CD4-positive, alpha-beta T cell (primary cell): ENCODE data around the gene S100A13. TPM values are rescaled to one million over a fixed set of nuclear protein-coding genes. Genes with fewer than 3 reads are reported as not detected.

Source experiments
- ATAC-seq: fragments of 200-7000 bp; cut with Tn5 transposase; one replicate; pipeline ENCODE4 v1.10.0; 2022; ENCODE audit warnings: mild to moderate bottlenecking; ENCODE audit not compliant: poor library complexity
- CTCF ChIA-PET: fragments of 350-600 bp; sonication (Branson Sonifier 250); formaldehyde crosslinking; loops from one replicate; lab custom pipeline; 2021; ENCODE audit warnings: antibody characterized with exemption, inconsistent platforms; lab: Charles Lee
- POLR2A ChIA-PET: fragments of 350-600 bp; sonication (Branson Sonifier 250); formaldehyde crosslinking; loops from one replicate; lab custom pipeline; 2021; ENCODE audit warnings: antibody characterized with exemption, inconsistent platforms; lab: Charles Lee
- DNase-seq, 14 experiments: peaks; one replicate each; pipeline ENCODE4 v3.0.0-alpha.2; 2013 to 2020; ENCODE audit warnings: mixed read lengths in 2 of 14
- H3K27ac ChIP-seq, 2 donors: one replicate each; pipeline versions ENCODE4 v1.5.1 to v1.7.0; 2013; ENCODE audit warnings: low read length in 2 of 2, low read depth in 1 of 2, mild to moderate bottlenecking in 1 of 2
- H3K27me3 ChIP-seq, 2 experiments: 1 replicate in 1 of 2; 2 replicates in 1 of 2; pipeline versions ENCODE4 v1.6.1 to v1.7.0; 2013; ENCODE audit warnings: low read length in 2 of 2, control low read depth in 1 of 2, mild to moderate bottlenecking in 1 of 2, moderate library complexity in 1 of 2; ENCODE audit not compliant: insufficient read depth in 2 of 2, control insufficient read depth in 1 of 2
- H3K36me3 ChIP-seq: one replicate; pipeline ENCODE4 v1.6.1; 2013; ENCODE audit warnings: low read length, control low read depth; ENCODE audit not compliant: insufficient read depth
- H3K4me1 ChIP-seq: one replicate; pipeline ENCODE4 v1.6.1; 2013; ENCODE audit warnings: low read length, control low read depth; ENCODE audit not compliant: insufficient read depth
- H3K4me3 ChIP-seq: one replicate; pipeline ENCODE4 v1.5.1; 2013; ENCODE audit warnings: mild to moderate bottlenecking, low read length, moderate library complexity
- H3K9me3 ChIP-seq, 2 experiments: 1 replicate in 1 of 2; 2 replicates in 1 of 2; pipeline versions ENCODE4 v1.6.1 to v1.7.0; 2013; ENCODE audit warnings: low read length in 2 of 2, mild to moderate bottlenecking in 2 of 2, control low read depth in 1 of 2, moderate library complexity in 1 of 2; ENCODE audit not compliant: control insufficient read depth in 1 of 2, insufficient read depth in 1 of 2
- H3K27ac Mint-ChIP-seq: one replicate; pipeline ENCODE4 v1.8.0; 2020; ENCODE audit warnings: mixed read lengths
- H3K27me3 Mint-ChIP-seq: one replicate; pipeline ENCODE4 v1.8.0; 2021; ENCODE audit warnings: mixed read lengths
- H3K36me3 Mint-ChIP-seq: one replicate; pipeline ENCODE4 v1.8.0; 2021; ENCODE audit warnings: low read depth, mixed read lengths
- H3K4me1 Mint-ChIP-seq: one replicate; pipeline ENCODE4 v1.8.0; 2021; ENCODE audit warnings: low read depth, mixed read lengths
- H3K4me3 Mint-ChIP-seq: one replicate; pipeline ENCODE4 v1.8.0; 2020; ENCODE audit warnings: mild to moderate bottlenecking, mixed read lengths
- H3K9me3 Mint-ChIP-seq: one replicate; pipeline ENCODE4 v1.8.0; 2020; ENCODE audit warnings: mixed read lengths
- CTCF ChIP-seq: fragments of 200-600 bp; IDR thresholded peaks from one replicate; pipeline ENCODE4 v1.8.0; 2022; ENCODE audit warnings: antibody characterized with exemption, mild to moderate bottlenecking
- intact Hi-C, 2 experiments: fragments of 100-400 bp; cut with DNase I in 1 of 2; cut with micrococcal nuclease in 1 of 2; formaldehyde crosslinking; loops; one replicate each; pipeline versions ENCODE4 v1.15.1 to v1.9.0; 2023 to 2025; cut with DNase I, micrococcal nuclease
- total RNA-seq, 174 experiments: library from RNA in 2 of 174; stranded (reverse) in 2 of 174; gene quantifications; one replicate each; pipeline ENCODE4 v1.2.3 and lab custom pipeline; 2021 to 2026

S100A13 gene
- total RNA-seq, 2 experiments from 2014 or later: 2.1 to 2.8 TPM

- no peak within 1 kb of the TSS for H3K4me3 ChIP-seq
- H3K4me1 Mint-ChIP-seq: no peaks in the 10 kb centered on the region
- H3K27ac Mint-ChIP-seq: no peak within 1 kb of the TSS
- H3K27me3 ChIP-seq: no peaks in the 10 kb centered on the region
- no peak for TF ChIP-seq CTCF
- H3K36me3 Mint-ChIP-seq: no peaks in the 10 kb centered on the region
- intact Hi-C loops: no loop called here
- no peaks in the 10 kb centered on the region for H3K36me3 ChIP-seq
- no peak for ATAC-seq
- POLR2A ChIA-PET: no interaction called here
- no peak for DNase-seq
- H3K4me3 Mint-ChIP-seq: no peak within 1 kb of the TSS
- no peaks in the 10 kb centered on the region for H3K9me3 Mint-ChIP-seq
- no peaks in the 10 kb centered on the region for H3K9me3 ChIP-seq
- H3K27ac ChIP-seq: no peak within 1 kb of the TSS
- CTCF ChIA-PET: interaction anchor here (1.4 kb wide), 1 partner anchor 10 kb away, joined by 3 read pairs; no protein-coding TSS in a partner anchor
- peaks cover 6% of the 10 kb centered on the region for H3K4me1 ChIP-seq
- H3K27me3 Mint-ChIP-seq: no peaks in the 10 kb centered on the region
These were observed 666 bp upstream of the S100A13 start, which contains the start of gene S100A1 for GRCh38 chr1:153627715-153628626. Gene S100A1 (plus strand): TSS chr1:153628434. CDS start chr1:153630522, 2,088 bp downstream.

GRCh38 chr1:153626477-153626903, 815 bp downstream of the S100A13 start:
- Histone ChIP-seq H3K4me1 (peaks cover 6% of the 10 kb centered on the region), H3K9me3 (no peaks in the 10 kb centered on the region), H3K27ac (no peak overlapping the region), H3K27me3 (no peaks in the 10 kb centered on the region), H3K4me3 (no peak overlapping the region), H3K36me3 (no peaks in the 10 kb centered on the region)
- H3K4me3 Mint-ChIP-seq: no peak overlapping the region
- no peaks in the 10 kb centered on the region for H3K27me3 Mint-ChIP-seq
- H3K4me1 Mint-ChIP-seq: no peaks in the 10 kb centered on the region
- no peaks in the 10 kb centered on the region for H3K36me3 Mint-ChIP-seq
- intact Hi-C loops: no loop called here
- H3K27ac Mint-ChIP-seq: no peak overlapping the region
- ATAC-seq (no peak), DNase-seq (no peak)
- no peaks in the 10 kb centered on the region for H3K9me3 Mint-ChIP-seq
- TF ChIP-seq CTCF: no peak
- ChIA-PET CTCF (interaction anchor here (1.1 to 1.4 kb wide), 2 partner anchors 9 to 12 kb away, joined by 3 read pairs; no protein-coding TSS in a partner anchor), POLR2A (no interaction called here)

- no peak overlapping the region for H3K27ac ChIP-seq
- Mint-ChIP-seq H3K4me3 (no peak overlapping the region), H3K9me3 (no peaks in the 10 kb centered on the region), H3K27me3 (no peaks in the 10 kb centered on the region), H3K27ac (no peak overlapping the region), H3K4me1 (no peaks in the 10 kb centered on the region), H3K36me3 (no peaks in the 10 kb centered on the region)
- DNase-seq: no peak
- no peak for TF ChIP-seq CTCF
- intact Hi-C loops: no loop called here
- no peak overlapping the region for H3K4me3 ChIP-seq
- H3K36me3 ChIP-seq: no peaks in the 10 kb centered on the region
- no peak for ATAC-seq
- CTCF ChIA-PET: no interaction called here
- H3K27me3 ChIP-seq: no peaks in the 10 kb centered on the region
- POLR2A ChIA-PET: interaction anchor here (1.0 kb wide), 1 partner anchor 9 kb away, joined by 4 read pairs; the partner anchor contains the start of gene CHTOP
- no peaks in the 10 kb centered on the region for H3K9me3 ChIP-seq
- H3K4me1 ChIP-seq: peaks cover 6% of the 10 kb centered on the region
These were observed 2.2 kb downstream of the S100A13 start for GRCh38 chr1:153624965-153625611.
